Esophagus squamous epithelium (tissue), 4 donors: ENCODE measurements around the gene LRFN5.

ENCODE experiments used
- CTCF ChIP-seq, 6 experiments: fragments of 450-650 bp in 4 of 6; fragments of 200-600 bp in 2 of 6; sonication (generic) in 2 of 6; IDR thresholded peaks; one replicate each; pipeline ENCODE4 v1.5.1; 2016 to 2019; ENCODE audit warnings: antibody characterized with exemption in 6 of 6, mild to moderate bottlenecking in 4 of 6, moderate library complexity in 4 of 6
- POLR2A ChIP-seq, 4 donors: fragments of 450-650 bp; IDR thresholded peaks; one replicate each; pipeline ENCODE4 v1.6.1; 2017; ENCODE audit warnings: antibody characterized with exemption in 4 of 4, mild to moderate bottlenecking in 4 of 4, moderate library complexity in 3 of 4

GRCh38 chr14:41607304-41607775 lies 664 bp downstream of the LRFN5 start:
- TF ChIP-seq CTCF (IDR thresholded peaks at IDR 0.05) (no peak), POLR2A (IDR thresholded peaks at IDR 0.05) (no peak)
